Chondrocyte (in vitro differentiated cells): ENCODE measurements around the gene DCLRE1C. TPM values are rescaled to one million over a fixed set of nuclear protein-coding genes. Genes with fewer than 3 reads are reported as not detected.

Experiments used
- DNase-seq: peaks from one replicate; pipeline ENCODE4 v3.0.0; 2021; ENCODE audit warnings: mixed read lengths, low spot score
- H3K27ac Mint-ChIP-seq: one replicate; pipeline ENCODE4 v1.8.0; 2021; ENCODE audit warnings: mild to moderate bottlenecking, moderate library complexity, mixed read lengths; ENCODE audit not compliant: unreplicated experiment
- H3K27me3 Mint-ChIP-seq: 2 replicates; pipeline ENCODE4 v1.8.0; 2021; ENCODE audit warnings: low read depth, mixed read lengths
- H3K36me3 Mint-ChIP-seq: 2 replicates; pipeline ENCODE4 v1.8.0; 2021; ENCODE audit warnings: low read depth, mixed read lengths
- H3K4me1 Mint-ChIP-seq: 2 replicates; pipeline ENCODE4 v1.8.0; 2021; ENCODE audit warnings: low read depth, mild to moderate bottlenecking, mixed read lengths
- H3K4me3 Mint-ChIP-seq: one replicate; pipeline ENCODE4 v1.8.0; 2021; ENCODE audit warnings: mild to moderate bottlenecking, moderate library complexity, mixed read lengths; ENCODE audit not compliant: unreplicated experiment
- H3K9me3 Mint-ChIP-seq: 2 replicates; pipeline ENCODE4 v1.8.0; 2021; ENCODE audit warnings: low read depth, mixed read lengths
- total RNA-seq: library from RNA; stranded (reverse); gene quantifications from 3 replicates; pipeline ENCODE4 v1.2.1, GENCODE V29; 2021
- TF ChIP-seq, protein P1 (sequence below): fragments of 200-600 bp; sonication (generic); IDR thresholded peaks from 2 replicates; pipeline ENCODE4 v1.5.0; 2021; ENCODE audit warnings: antibody characterized with exemption, mild to moderate bottlenecking, moderate library complexity

Gene DCLRE1C
- total RNA-seq, 1 donor from 2014 or later = 7.4 TPM

DNA sequence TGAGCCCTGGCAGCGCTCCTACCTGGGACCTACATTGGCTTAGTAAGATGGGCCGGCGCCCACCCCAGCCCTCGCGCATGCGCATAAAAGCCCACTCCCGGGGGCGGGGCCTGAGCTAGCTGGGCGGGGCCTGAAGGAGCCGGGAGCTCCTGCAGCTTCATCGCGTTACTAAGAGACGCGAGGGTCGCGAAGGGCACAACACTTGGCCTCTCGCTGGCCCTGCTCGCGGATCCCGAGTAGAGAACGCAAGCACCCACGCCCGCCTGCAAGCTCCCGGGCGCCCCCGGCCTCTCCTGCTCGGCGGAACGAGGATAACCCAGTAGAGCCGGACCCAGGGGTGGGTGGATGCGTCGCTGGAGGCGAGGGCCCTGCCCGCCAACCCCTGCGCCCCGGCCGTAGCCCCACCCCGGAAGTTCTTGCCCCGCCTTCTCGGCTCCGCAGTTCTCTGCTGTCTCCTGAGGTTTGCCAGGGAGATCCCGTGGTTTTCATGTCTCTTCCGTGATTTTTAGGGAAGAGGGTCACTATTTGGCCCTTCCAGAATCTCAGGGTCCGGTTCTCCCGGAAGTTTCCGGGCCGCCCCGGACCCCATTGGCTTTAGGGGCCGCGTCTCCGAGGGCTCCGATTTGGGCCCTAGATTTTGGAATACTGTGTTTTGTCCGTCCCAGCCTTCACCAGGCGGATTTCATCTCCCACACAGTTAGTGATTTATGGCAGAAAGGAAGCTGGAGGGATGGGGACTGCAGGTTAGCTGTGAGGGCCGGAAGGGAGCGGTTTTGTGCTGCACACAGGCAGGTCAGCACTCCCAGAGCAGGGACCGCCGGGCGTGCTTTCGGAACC is 5.5 kb upstream of the DCLRE1C start, which contains the start of gene MEIG1:
Gene MEIG1, plus strand, starts transcription at position 168 of the 837 bp plus-strand sequence. CDS start 7,081 bp downstream, outside the sequence.
- Mint-ChIP-seq H3K4me1 (peaks cover 11% of the 10 kb centered on the region), H3K36me3 (no peaks in the 10 kb centered on the region), H3K27me3 (no peaks in the 10 kb centered on the region), H3K27ac (peak within 1 kb of the TSS; percentile 99), H3K4me3 (peak within 1 kb of the TSS; percentile 94), H3K9me3 (no peaks in the 10 kb centered on the region)
- peak; percentile 96 for DNase-seq
- TF ChIP-seq, protein P1, sequence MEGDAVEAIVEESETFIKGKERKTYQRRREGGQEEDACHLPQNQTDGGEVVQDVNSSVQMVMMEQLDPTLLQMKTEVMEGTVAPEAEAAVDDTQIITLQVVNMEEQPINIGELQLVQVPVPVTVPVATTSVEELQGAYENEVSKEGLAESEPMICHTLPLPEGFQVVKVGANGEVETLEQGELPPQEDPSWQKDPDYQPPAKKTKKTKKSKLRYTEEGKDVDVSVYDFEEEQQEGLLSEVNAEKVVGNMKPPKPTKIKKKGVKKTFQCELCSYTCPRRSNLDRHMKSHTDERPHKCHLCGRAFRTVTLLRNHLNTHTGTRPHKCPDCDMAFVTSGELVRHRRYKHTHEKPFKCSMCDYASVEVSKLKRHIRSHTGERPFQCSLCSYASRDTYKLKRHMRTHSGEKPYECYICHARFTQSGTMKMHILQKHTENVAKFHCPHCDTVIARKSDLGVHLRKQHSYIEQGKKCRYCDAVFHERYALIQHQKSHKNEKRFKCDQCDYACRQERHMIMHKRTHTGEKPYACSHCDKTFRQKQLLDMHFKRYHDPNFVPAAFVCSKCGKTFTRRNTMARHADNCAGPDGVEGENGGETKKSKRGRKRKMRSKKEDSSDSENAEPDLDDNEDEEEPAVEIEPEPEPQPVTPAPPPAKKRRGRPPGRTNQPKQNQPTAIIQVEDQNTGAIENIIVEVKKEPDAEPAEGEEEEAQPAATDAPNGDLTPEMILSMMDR = peak; percentile 11

DNA sequence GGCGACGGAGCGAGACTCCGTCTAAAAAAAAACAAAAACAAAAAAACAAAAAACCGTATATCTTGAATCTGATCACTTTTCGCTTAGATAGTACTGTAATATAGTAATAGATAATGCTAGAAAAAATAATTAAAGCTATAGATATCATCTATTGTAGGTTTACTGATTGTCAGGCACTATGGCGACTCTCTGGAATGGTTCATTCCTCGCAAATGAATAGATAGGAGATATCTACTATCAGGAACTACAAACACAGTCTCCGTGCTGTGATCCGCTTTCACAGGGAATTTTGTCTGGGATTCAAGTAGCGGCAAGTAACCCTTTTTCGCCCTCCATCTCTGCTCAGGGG is 5.0 kb upstream of the DCLRE1C start:
- Mint-ChIP-seq H3K4me1 (peaks cover 13% of the 10 kb centered on the region), H3K9me3 (no peaks in the 10 kb centered on the region), H3K27ac (peak overlapping the region; percentile 99), H3K36me3 (no peaks in the 10 kb centered on the region), H3K4me3 (peak overlapping the region; percentile 94), H3K27me3 (no peaks in the 10 kb centered on the region)
- DNase-seq = no peak
- TF ChIP-seq, protein P1 = no peak

DNA sequence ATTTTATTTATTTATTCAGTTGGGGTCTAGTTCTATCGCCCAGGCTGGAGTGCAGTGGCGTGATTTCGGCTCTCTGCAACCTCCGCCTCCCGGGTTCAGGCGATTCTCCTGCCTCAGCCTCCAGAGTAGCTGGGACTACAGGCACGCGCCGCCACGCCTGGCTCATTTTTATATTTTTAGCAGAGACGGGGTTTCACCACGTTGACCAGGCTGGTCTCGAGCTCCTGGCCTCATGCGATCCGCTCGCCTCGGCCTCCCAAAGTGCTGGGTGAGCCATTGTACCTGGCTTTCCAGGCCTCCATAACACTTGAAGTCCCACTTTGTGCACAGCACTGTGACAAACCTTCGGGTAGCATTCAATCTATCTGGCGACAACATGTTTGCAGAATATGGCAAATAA is 1.0 kb upstream of the DCLRE1C start:
- H3K9me3 Mint-ChIP-seq = no peaks in the 10 kb centered on the region
- no peak for DNase-seq
- peaks cover 27% of the 10 kb centered on the region for H3K4me1 Mint-ChIP-seq
- TF ChIP-seq, protein P1 = no peak
- H3K36me3 Mint-ChIP-seq = no peaks in the 10 kb centered on the region
- peak overlapping the region; percentile 94 for H3K27ac Mint-ChIP-seq
- peak overlapping the region; percentile 90 for H3K4me3 Mint-ChIP-seq
- no peaks in the 10 kb centered on the region for H3K27me3 Mint-ChIP-seq

DNA sequence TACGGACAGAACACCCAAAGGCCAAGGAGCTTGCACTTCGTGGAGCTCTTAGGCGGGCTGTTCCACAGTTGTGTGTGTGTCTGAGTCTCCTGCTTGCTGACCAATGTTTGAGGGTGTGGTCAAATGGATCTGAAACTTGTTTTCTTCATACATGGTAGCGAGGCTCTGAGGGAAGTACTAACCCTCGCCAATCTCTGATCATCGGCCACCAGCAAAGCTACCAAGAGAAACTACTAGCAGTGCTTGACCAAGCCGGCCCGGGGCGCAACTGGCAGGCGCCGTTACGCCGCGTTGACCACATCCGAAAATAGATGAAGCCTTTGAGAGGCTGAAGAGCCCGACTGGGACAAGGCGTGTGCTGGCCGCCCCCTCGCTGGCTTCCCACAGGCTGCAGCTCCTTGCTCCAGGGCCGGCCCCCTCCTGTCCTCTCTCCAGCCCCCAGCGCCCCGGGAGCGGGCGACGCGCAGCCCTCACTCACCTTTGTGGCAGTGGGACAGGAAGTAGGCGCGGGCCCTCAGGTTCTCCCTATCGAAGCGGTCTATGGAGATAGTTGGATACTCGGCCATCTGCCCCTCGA is 384 bp downstream of the DCLRE1C start:
- DNase-seq = peak; percentile 90
- H3K27me3 Mint-ChIP-seq = no peaks in the 10 kb centered on the region
- H3K4me1 Mint-ChIP-seq = peaks cover 23% of the 10 kb centered on the region
- no peaks in the 10 kb centered on the region for H3K9me3 Mint-ChIP-seq
- H3K27ac Mint-ChIP-seq = peak overlapping the region; percentile 94
- no peaks in the 10 kb centered on the region for H3K36me3 Mint-ChIP-seq
- TF ChIP-seq, protein P1 = peak; percentile 46
- peak overlapping the region; percentile 90 for H3K4me3 Mint-ChIP-seq

DNA sequence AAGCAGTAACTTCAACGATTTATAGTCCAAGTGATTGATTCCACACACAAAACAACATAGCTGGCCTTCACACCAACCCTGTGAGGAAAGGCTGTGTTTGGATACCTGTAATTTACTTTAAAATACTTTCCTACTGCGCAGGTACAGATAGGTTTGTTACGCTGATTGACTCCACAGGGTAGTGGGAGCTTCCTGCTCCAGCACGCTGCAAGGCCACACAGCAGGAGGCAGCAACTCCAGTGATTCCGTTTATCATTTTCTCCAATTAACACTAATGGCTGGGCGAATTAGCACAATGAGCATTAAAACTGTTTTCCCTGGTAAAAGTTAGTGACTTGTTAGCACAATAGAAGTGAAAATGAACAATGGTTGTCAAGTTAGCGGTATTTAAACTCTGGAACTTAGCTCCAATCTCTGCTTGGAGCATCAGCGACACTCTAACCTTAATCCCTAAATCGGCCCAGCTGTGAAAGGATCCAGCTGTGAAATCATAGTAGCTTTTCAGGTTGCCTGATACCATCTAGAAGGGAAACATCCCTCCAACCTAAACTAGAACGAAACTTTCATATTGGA is 959 bp downstream of the DCLRE1C start:
- DNase-seq = no peak
- TF ChIP-seq, protein P1 = peak; percentile 40
- H3K4me3 Mint-ChIP-seq = peak overlapping the region; percentile 90
- no peaks in the 10 kb centered on the region for H3K36me3 Mint-ChIP-seq
- peaks cover 23% of the 10 kb centered on the region for H3K4me1 Mint-ChIP-seq
- no peaks in the 10 kb centered on the region for H3K27me3 Mint-ChIP-seq
- H3K27ac Mint-ChIP-seq = peak overlapping the region; percentile 94
- H3K9me3 Mint-ChIP-seq = no peaks in the 10 kb centered on the region
